NT2/D1 (cell line): ENCODE results near the gene IL22RA1.

Experiments
- SUZ12 ChIP-seq: IDR thresholded peaks from 2 replicates; pipeline ENCODE4 v1.6.1; 2011; ENCODE audit not compliant: insufficient read length, insufficient read depth; ENCODE audit errors: extremely low read depth
- ZNF274 ChIP-seq: IDR thresholded peaks from 2 replicates; pipeline ENCODE4 v1.6.1; 2011; ENCODE audit warnings: mild to moderate bottlenecking, low read depth, low read length

- TF ChIP-seq ZNF274 (no peak), SUZ12 (no peak)
These were observed 21.1 kb upstream of the IL22RA1 start for GRCh38 chr1:24164004-24164403.
